Stomach smooth muscle (tissue), 2 donors: ENCODE results near the gene ROBO2.

Experiments
- H3K27ac ChIP-seq: one replicate; pipeline ENCODE4 v1.7.0; 2013; ENCODE audit warnings: mild to moderate bottlenecking, low read length, inconsistent platforms
- H3K27me3 ChIP-seq, 2 donors: one replicate each; pipeline ENCODE4 v1.7.0; 2013; ENCODE audit warnings: low read length in 2 of 2; ENCODE audit not compliant: insufficient read depth in 2 of 2, control insufficient read depth in 1 of 2
- H3K36me3 ChIP-seq, 2 donors: one replicate each; pipeline ENCODE4 v1.7.0; 2013; ENCODE audit warnings: low read length in 2 of 2; ENCODE audit not compliant: control insufficient read depth in 2 of 2, insufficient read depth in 2 of 2
- H3K4me1 ChIP-seq: one replicate; pipeline ENCODE4 v1.7.0; 2013; ENCODE audit warnings: low read length; ENCODE audit not compliant: control insufficient read depth, insufficient read depth
- H3K4me3 ChIP-seq, 2 donors: one replicate each; pipeline ENCODE4 v1.7.0; 2013; ENCODE audit warnings: low read length in 2 of 2
- H3K9ac ChIP-seq, 2 donors: one replicate each; pipeline ENCODE4 v1.7.0; 2013; ENCODE audit warnings: low read length in 2 of 2, mild to moderate bottlenecking in 1 of 2
- H3K9me3 ChIP-seq, 2 donors: one replicate each; pipeline ENCODE4 v1.7.0; 2013; ENCODE audit warnings: low read length in 2 of 2; ENCODE audit not compliant: control insufficient read depth in 2 of 2
- donor health status: healthy.
- donor health status: Pancreatic carcinoma.

The ROBO2 gene

DNA sequence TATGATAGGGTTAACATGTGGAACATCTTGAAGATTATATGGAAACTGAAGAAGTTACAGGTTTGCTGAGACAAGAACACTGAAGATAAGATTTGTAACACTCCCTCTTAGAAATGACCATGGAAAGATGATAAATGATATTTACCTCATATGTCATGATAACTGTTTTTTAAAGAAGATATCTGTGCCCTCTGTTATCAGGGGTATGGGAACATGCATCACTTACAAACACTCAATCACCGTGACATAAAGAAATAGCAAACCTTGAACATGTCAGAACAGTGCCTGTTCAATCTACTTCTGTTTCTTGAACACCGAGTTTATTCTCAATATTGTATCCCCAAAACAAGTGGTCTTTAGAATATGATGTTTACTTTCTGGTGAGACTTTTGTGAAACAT lies 149.4 kb downstream of the ROBO2 start:
- Histone ChIP-seq H3K4me3 (no peak overlapping the region), H3K4me1 (no peaks in the 10 kb centered on the region), H3K27ac (no peak overlapping the region), H3K9ac (no peak overlapping the region), H3K9me3 (no peaks in the 10 kb centered on the region), H3K27me3 (no peaks in the 10 kb centered on the region), H3K36me3 (no peaks in the 10 kb centered on the region)

DNA sequence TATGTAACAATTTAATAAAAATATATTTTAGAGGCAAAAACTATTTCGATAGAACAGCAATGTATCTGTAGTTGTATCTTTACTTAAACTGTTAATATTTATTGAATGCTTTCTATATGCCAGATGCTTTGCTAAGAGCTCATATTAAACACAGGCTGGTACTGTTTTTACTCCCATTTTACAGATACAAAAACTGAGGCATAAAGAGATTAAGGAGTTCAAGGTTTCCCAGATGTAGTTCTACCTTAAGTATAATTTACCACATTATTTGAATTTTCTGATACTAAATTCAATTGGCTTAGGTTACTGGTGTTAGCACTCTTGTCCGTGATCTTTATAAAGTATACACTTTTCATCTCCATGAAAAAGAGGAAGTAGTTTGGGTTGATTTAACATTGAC lies 149.8 kb downstream of the ROBO2 start:
- H3K27me3 ChIP-seq, result no peaks in the 10 kb centered on the region
- no peaks in the 10 kb centered on the region for H3K36me3 ChIP-seq
- H3K27ac ChIP-seq, result no peak overlapping the region
- H3K9ac ChIP-seq, result no peak overlapping the region
- no peak overlapping the region for H3K4me3 ChIP-seq
- H3K9me3 ChIP-seq, result no peaks in the 10 kb centered on the region
- no peaks in the 10 kb centered on the region for H3K4me1 ChIP-seq

DNA sequence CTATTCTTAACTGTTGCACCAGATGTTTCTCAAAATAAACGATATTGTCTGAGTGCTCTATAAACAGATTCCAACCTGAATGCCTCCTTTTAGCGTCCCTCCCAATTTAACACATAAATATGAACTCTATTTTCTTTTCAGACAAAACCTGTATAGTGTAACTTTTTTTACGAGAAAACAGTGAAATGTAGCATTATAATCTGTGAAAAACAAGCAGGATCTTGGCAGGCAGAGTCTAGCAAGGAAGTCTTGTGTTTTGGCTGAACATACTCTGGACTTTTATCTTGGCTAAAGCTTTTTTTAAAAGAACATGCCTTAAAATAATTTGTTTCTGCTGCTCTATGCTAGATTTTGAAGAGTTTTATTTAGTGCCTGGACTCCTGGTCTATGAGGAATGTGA lies 150.5 kb downstream of the ROBO2 start:
- no peaks in the 10 kb centered on the region for H3K4me1 ChIP-seq
- no peak overlapping the region for H3K27ac ChIP-seq
- H3K27me3 ChIP-seq, result no peaks in the 10 kb centered on the region
- no peak overlapping the region for H3K9ac ChIP-seq
- H3K4me3 ChIP-seq, result no peak overlapping the region
- H3K9me3 ChIP-seq, result no peaks in the 10 kb centered on the region
- no peaks in the 10 kb centered on the region for H3K36me3 ChIP-seq

DNA sequence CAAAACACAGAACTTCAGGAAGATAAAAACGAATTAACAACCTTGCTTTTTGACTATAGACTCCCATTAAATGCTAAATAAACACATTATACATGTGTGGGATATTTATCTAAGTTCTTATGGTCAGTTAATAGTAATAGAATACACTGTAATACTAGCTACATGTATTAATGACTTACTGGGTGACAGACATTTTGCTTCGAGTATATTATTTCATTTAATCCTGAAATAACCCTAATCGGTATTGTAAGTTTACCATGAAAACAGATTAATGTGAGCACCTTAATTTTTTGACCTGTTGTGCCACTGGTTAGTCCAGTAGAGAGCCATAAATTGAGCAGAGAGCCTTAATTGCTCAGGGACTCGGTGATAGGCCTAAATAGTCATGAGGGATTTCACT lies 151.1 kb downstream of the ROBO2 start:
- H3K9me3 ChIP-seq, result no peaks in the 10 kb centered on the region
- no peaks in the 10 kb centered on the region for H3K36me3 ChIP-seq
- no peak overlapping the region for H3K9ac ChIP-seq
- H3K27me3 ChIP-seq, result no peaks in the 10 kb centered on the region
- H3K4me1 ChIP-seq, result no peaks in the 10 kb centered on the region
- H3K27ac ChIP-seq, result no peak overlapping the region
- no peak overlapping the region for H3K4me3 ChIP-seq

DNA sequence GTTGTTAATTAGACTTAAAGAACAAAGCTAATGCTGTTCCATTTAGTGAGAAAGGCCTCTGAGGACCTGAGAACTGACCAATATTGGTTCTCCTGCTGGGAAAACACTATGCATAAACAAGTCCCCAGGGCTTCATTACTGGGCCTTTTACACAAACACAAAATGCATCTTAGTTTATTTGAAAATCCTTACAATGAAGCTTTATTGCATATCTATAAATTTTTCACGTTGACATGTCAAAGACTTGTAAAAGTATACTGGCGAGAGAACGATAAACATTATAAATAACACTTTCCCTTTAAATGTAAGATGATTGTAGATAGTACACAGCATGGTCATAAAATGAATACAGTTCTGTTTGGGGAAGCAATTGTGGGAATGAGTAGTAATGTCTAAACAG lies 151.7 kb downstream of the ROBO2 start:
- no peaks in the 10 kb centered on the region for H3K9me3 ChIP-seq
- no peaks in the 10 kb centered on the region for H3K36me3 ChIP-seq
- no peak overlapping the region for H3K27ac ChIP-seq
- H3K4me3 ChIP-seq, result no peak overlapping the region
- H3K9ac ChIP-seq, result no peak overlapping the region
- no peaks in the 10 kb centered on the region for H3K4me1 ChIP-seq
- no peaks in the 10 kb centered on the region for H3K27me3 ChIP-seq

DNA sequence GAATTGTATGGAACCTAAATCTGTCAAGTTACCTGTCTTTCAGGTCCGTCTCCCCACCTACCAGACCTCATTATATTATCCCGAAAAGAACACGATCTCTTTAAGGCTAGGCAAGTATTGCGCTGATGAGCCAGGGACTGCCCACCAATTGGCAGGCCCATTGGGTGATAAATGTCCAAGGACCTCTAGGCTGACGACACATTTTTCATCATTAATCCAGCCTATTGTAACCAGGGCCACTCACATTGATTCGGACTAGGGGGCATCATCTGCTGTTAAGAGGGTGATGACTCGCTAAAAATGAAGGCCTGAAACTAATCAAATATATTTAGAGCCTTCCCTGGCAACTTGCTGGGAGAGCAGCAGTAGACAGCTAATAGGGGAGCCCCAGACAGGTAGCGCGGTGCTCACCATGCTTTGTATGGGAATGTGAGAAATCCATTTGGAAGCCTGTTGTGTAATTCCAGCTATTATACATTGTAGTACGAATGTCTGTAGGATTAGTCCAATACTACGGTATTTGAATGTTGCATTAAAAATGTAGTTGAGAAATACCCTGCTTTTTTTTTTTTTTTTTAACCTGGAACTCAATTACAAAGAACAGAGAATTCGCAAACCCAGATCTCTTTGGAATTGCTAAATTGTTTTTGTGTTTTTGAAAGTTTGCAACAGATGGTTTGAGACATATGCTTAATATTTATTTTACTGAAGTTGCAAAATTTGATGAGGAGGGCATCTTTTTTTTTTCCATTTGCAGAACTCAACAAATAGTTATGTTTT lies 156.1 kb downstream of the ROBO2 start:
- no peak overlapping the region for H3K27ac ChIP-seq
- no peak overlapping the region for H3K4me3 ChIP-seq
- no peaks in the 10 kb centered on the region for H3K9me3 ChIP-seq
- H3K9ac ChIP-seq, result no peak overlapping the region
- no peaks in the 10 kb centered on the region for H3K4me1 ChIP-seq
- no peaks in the 10 kb centered on the region for H3K36me3 ChIP-seq
- H3K27me3 ChIP-seq, result no peaks in the 10 kb centered on the region

DNA sequence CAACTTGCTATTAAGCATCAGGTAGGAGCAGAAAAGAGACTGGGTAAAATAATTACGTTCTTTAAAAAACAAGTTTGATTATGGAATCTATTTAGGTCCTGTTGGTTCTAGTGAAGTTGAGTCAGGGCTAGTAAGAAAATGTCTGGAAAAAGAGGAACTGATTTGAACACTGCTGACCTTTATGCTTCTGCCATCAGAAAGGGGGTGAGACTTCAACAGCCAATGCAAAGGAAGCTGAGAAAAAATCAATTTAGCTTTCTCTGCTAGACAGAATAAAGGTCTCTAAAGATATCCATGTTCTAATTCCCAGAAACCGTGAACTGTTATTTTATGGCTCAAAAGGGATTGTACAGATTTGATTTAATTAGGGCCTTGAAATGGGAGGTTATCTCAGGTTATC lies 157.5 kb downstream of the ROBO2 start:
- no peak overlapping the region for H3K9ac ChIP-seq
- no peak overlapping the region for H3K27ac ChIP-seq
- H3K27me3 ChIP-seq, result no peaks in the 10 kb centered on the region
- H3K9me3 ChIP-seq, result no peaks in the 10 kb centered on the region
- H3K36me3 ChIP-seq, result no peaks in the 10 kb centered on the region
- no peak overlapping the region for H3K4me3 ChIP-seq
- no peaks in the 10 kb centered on the region for H3K4me1 ChIP-seq

DNA sequence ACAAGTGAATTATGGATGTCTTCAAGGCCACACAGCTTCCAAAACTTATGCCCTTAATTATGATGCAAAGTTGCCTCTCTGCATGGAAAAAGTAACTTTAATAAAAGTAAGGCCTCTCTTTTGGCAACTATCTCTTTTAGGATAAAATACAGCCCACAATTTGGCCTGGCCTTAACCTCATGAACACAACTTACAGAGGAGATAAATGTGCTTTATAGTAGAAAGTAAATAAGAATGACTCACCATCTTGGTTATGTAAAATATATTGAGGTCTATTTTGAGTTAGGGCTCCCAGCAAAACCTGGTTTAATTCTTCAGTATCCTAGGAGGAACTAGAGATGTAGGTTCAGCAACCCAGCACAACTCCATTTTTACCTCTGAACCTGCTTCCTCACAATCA lies 164.0 kb downstream of the ROBO2 start:
- Histone ChIP-seq H3K4me3 (no peak overlapping the region), H3K36me3 (no peaks in the 10 kb centered on the region), H3K9ac (no peak overlapping the region), H3K27me3 (no peaks in the 10 kb centered on the region), H3K27ac (no peak overlapping the region), H3K4me1 (no peaks in the 10 kb centered on the region), H3K9me3 (no peaks in the 10 kb centered on the region)

DNA sequence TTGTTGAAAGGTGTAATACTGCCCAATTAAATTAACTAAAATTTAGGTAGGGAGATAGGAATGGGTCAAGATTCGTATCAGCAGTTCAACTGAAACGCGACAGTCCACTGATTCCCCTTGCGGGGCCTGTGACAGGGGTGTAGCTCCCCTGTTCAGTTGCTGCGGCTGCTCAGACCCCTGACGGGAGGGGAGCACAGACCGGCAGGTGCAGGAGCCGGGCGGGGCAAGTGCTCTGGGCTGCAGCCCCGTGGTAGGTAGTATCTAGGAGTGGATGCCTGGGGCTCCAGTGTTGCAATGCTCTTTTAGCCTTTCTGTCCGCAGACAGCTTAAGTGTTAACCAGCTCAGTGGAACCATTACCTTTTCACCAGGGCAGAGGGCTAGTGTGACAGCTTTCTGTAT lies 164.9 kb downstream of the ROBO2 start:
- no peak overlapping the region for H3K4me3 ChIP-seq
- H3K36me3 ChIP-seq, result no peaks in the 10 kb centered on the region
- H3K27me3 ChIP-seq, result no peaks in the 10 kb centered on the region
- no peak overlapping the region for H3K27ac ChIP-seq
- no peaks in the 10 kb centered on the region for H3K9me3 ChIP-seq
- H3K9ac ChIP-seq, result no peak overlapping the region
- no peaks in the 10 kb centered on the region for H3K4me1 ChIP-seq

DNA sequence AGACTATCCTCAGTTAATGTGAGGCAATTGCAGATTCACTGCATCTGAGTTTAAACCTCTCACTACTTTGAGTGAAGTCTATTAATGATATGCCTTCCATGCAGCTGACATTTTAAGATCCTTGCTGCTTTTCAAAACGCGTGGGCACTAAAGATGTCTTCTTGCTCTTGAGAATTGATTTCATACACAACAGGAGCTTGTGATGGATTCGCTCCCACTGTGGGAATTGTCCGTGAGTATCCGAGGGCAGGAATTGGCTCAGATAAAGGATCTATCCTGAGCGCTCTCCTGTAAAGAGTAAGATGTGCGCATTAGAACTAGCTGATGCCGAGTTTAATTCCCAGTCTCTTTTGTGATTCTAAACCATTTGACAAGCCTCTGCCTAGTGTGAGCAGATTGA lies 167.9 kb downstream of the ROBO2 start:
- Histone ChIP-seq H3K4me3 (no peak overlapping the region), H3K27ac (no peak overlapping the region), H3K9ac (no peak overlapping the region), H3K4me1 (no peaks in the 10 kb centered on the region), H3K27me3 (no peaks in the 10 kb centered on the region), H3K36me3 (no peaks in the 10 kb centered on the region), H3K9me3 (no peaks in the 10 kb centered on the region)

DNA sequence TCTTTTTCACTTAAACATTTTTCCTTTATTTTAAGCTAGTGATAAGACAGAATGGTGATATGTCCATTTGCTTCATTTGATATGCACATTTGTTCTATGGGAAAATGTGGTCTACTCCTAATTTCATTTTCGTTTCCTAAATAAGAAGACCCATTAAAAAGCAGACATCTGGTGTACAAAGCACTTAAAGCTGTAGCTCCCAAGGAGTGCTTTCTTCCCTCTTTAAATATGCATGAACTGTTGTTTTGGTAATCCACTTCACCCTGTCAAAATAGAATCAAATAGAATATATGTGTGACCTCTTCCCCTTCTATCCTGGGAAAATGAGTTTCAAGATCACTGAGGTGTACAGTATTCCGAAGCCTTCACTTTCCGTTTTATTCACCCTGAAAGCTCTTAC lies 182.8 kb downstream of the ROBO2 start:
- Histone ChIP-seq H3K27me3 (no peaks in the 10 kb centered on the region), H3K36me3 (no peaks in the 10 kb centered on the region), H3K9me3 (no peaks in the 10 kb centered on the region), H3K4me3 (no peak overlapping the region), H3K4me1 (no peaks in the 10 kb centered on the region), H3K9ac (no peak overlapping the region), H3K27ac (no peak overlapping the region)
